ENCODE measurements around the gene MICAL3. TPM values are rescaled to one million over a fixed set of nuclear protein-coding genes. Genes with fewer than 3 reads are reported as not detected.

The MICAL3 gene
- polyA plus RNA-seq, 1 donor from 2014 or later: 28.1 TPM

DNA sequence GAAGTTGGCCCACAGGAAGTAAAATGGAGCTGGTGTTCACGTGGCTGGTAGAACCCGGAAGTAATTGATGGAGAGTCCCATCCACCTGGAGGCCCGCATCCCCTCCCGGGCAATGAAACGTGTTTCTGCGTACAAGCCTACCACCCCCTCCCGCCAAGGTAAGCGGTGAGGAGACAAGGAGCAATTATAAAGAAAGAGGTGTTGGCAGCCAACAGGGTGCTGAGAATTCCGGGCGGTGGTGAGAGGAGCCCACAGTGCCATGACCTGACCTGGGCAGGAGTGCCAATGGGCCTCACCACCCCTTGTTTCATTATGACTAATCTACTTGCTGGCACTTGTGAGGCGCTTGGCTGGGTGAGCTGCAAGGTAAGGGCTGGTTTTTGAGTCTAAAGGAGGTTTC is 166.3 kb downstream of the MICAL3 start:
- no peak overlapping the region for H2AFZ ChIP-seq (ENCODE audit: low read depth, low read length)
- no peak overlapping the region for H3K27ac ChIP-seq (ENCODE audit: low read length)

GRCh38 chr22:17855572-17856290 is 168.6 kb downstream of the MICAL3 start:
- TF ChIP-seq TAF1 (IDR thresholded peaks at IDR 0.05; ENCODE audit: low read depth) (no peak), EP300 (conservative IDR thresholded peaks at IDR 0.05; ENCODE audit: poor library complexity, severe bottlenecking) (no peak), MXI1 (conservative IDR thresholded peaks at IDR 0.05; ENCODE audit: poor library complexity, severe bottlenecking) (no peak), EZH2 (IDR thresholded peaks at IDR 0.05; ENCODE audit: borderline replicate concordance, insufficient read depth, low read length, poor library complexity, severe bottlenecking) (no peak)
- H3K9me3 ChIP-seq (ENCODE audit: low read length): no peaks in the 10 kb centered on the region
- H3F3A ChIP-seq (ENCODE audit: insufficient read depth, low read length, poor library complexity, severe bottlenecking): no peaks in the 10 kb centered on the region
- H3K36me3 ChIP-seq (ENCODE audit: insufficient read depth, low read length): no peaks in the 10 kb centered on the region
- no peaks in the 10 kb centered on the region for H3K79me2 ChIP-seq (replicated peaks; ENCODE audit: insufficient read depth, low read length)
- no peak overlapping the region for H3K4me2 ChIP-seq (ENCODE audit: low read length)
- no peak overlapping the region for H3K9ac ChIP-seq (ENCODE audit: low read length)
- H2AFZ ChIP-seq (ENCODE audit: low read depth, low read length): no peak overlapping the region
- no peaks in the 10 kb centered on the region for H3K9me2 ChIP-seq (ENCODE audit: insufficient read depth, low read length)
- H3K4me3 ChIP-seq (ENCODE audit: low read length): no peak overlapping the region
- H3K27ac ChIP-seq (ENCODE audit: low read length): no peak overlapping the region
- H3K27me3 ChIP-seq (ENCODE audit: insufficient read depth, low read depth, low read length): no peaks in the 10 kb centered on the region
- H4K20me1 ChIP-seq (ENCODE audit: insufficient read depth): no peaks in the 10 kb centered on the region

More for the DNA sequence above, 166.3 kb downstream of the MICAL3 start:
- Histone ChIP-seq H3K36me3 (ENCODE audit: insufficient read depth, low read length) (no peaks in the 10 kb centered on the region), H3K9me3 (ENCODE audit: low read length) (no peaks in the 10 kb centered on the region), H4K20me1 (ENCODE audit: insufficient read depth) (no peaks in the 10 kb centered on the region), H3K4me2 (ENCODE audit: low read length) (no peak overlapping the region), H3F3A (ENCODE audit: insufficient read depth, low read length, poor library complexity, severe bottlenecking) (no peaks in the 10 kb centered on the region), H3K9ac (ENCODE audit: low read length) (no peak overlapping the region), H3K4me3 (ENCODE audit: low read length) (no peak overlapping the region), H3K9me2 (ENCODE audit: insufficient read depth, low read length) (no peaks in the 10 kb centered on the region), H3K27me3 (ENCODE audit: insufficient read depth, low read depth, low read length) (no peaks in the 10 kb centered on the region), H3K79me2 (replicated peaks; ENCODE audit: insufficient read depth, low read length) (no peaks in the 10 kb centered on the region)
- TF ChIP-seq, protein P1, sequence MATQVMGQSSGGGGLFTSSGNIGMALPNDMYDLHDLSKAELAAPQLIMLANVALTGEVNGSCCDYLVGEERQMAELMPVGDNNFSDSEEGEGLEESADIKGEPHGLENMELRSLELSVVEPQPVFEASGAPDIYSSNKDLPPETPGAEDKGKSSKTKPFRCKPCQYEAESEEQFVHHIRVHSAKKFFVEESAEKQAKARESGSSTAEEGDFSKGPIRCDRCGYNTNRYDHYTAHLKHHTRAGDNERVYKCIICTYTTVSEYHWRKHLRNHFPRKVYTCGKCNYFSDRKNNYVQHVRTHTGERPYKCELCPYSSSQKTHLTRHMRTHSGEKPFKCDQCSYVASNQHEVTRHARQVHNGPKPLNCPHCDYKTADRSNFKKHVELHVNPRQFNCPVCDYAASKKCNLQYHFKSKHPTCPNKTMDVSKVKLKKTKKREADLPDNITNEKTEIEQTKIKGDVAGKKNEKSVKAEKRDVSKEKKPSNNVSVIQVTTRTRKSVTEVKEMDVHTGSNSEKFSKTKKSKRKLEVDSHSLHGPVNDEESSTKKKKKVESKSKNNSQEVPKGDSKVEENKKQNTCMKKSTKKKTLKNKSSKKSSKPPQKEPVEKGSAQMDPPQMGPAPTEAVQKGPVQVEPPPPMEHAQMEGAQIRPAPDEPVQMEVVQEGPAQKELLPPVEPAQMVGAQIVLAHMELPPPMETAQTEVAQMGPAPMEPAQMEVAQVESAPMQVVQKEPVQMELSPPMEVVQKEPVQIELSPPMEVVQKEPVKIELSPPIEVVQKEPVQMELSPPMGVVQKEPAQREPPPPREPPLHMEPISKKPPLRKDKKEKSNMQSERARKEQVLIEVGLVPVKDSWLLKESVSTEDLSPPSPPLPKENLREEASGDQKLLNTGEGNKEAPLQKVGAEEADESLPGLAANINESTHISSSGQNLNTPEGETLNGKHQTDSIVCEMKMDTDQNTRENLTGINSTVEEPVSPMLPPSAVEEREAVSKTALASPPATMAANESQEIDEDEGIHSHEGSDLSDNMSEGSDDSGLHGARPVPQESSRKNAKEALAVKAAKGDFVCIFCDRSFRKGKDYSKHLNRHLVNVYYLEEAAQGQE (IDR thresholded peaks at IDR 0.05; ENCODE audit: borderline replicate concordance): no peak
- TF ChIP-seq EZH2 (IDR thresholded peaks at IDR 0.05; ENCODE audit: borderline replicate concordance, insufficient read depth, low read length, poor library complexity, severe bottlenecking): no peak
- TF ChIP-seq, protein P2, sequence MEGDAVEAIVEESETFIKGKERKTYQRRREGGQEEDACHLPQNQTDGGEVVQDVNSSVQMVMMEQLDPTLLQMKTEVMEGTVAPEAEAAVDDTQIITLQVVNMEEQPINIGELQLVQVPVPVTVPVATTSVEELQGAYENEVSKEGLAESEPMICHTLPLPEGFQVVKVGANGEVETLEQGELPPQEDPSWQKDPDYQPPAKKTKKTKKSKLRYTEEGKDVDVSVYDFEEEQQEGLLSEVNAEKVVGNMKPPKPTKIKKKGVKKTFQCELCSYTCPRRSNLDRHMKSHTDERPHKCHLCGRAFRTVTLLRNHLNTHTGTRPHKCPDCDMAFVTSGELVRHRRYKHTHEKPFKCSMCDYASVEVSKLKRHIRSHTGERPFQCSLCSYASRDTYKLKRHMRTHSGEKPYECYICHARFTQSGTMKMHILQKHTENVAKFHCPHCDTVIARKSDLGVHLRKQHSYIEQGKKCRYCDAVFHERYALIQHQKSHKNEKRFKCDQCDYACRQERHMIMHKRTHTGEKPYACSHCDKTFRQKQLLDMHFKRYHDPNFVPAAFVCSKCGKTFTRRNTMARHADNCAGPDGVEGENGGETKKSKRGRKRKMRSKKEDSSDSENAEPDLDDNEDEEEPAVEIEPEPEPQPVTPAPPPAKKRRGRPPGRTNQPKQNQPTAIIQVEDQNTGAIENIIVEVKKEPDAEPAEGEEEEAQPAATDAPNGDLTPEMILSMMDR (IDR thresholded peaks at IDR 0.05; ENCODE audit: poor library complexity, severe bottlenecking): no peak
- TF ChIP-seq POLR2AphosphoS5 (IDR thresholded peaks at IDR 0.05): no peak
- no peak for TF ChIP-seq RAD21 (conservative IDR thresholded peaks at IDR 0.05)
- TF ChIP-seq SMC3 (conservative IDR thresholded peaks at IDR 0.05; ENCODE audit: poor library complexity): no peak
- TF ChIP-seq MXI1 (conservative IDR thresholded peaks at IDR 0.05; ENCODE audit: poor library complexity, severe bottlenecking): no peak

Measured in neural cell (in vitro differentiated cells).